ENCODE results near the gene LSM5. TPM values are rescaled to one million over a fixed set of nuclear protein-coding genes. Genes with fewer than 3 reads are reported as not detected.

Gene LSM5
- 6.4 and 12.4 TPM in 2 replicates for total RNA-seq

GRCh38 chr7:32490127-32490796 lies at the start of gene LSM5:
Gene LSM5, minus strand, starts transcription at chr7:32490380. Its CDS starts 15 bp downstream, at chr7:32490365.

GRCh38 chr7:32495298-32496051 lies 5.3 kb upstream of the LSM5 start, which contains the start of gene AVL9:
Gene AVL9, plus strand, starts transcription at chr7:32495489. Its CDS starts 221 bp downstream, at chr7:32495710.

Other genes with a start within 250 kb of the LSM5 start
- 25.7 and 39.7 TPM in 2 replicates for gene AVL9, start 5.1 kb upstream of the LSM5 start, total RNA-seq